Smooth muscle cell (in vitro differentiated cells): ENCODE measurements around the gene SDE2. TPM values are rescaled to one million over a fixed set of nuclear protein-coding genes. Genes with fewer than 3 reads are reported as not detected.
"Not testable (repeated sequence)": the region's sequence is repeated elsewhere in the genome, so short reads cannot be mapped to it uniquely, and the experiment has no call there.

Source experiments
- DNase-seq: peaks from one replicate; lab custom pipeline; 2025; ENCODE audit not compliant: unreplicated experiment; lab: John Stamatoyannopoulos, UW
- H2AFZ ChIP-seq: fragments of 200-600 bp; sonication (generic); 2 replicates; pipeline ENCODE4 v1.6.0; 2016; ENCODE audit warnings: antibody characterized with exemption, low read depth, mild to moderate bottlenecking
- H3F3A ChIP-seq: fragments of 200-600 bp; sonication (generic); 2 replicates; pipeline ENCODE4 v1.6.0; 2017; ENCODE audit warnings: antibody characterized with exemption, low read depth
- H3K27ac ChIP-seq: fragments of 200-600 bp; sonication (generic); 2 replicates; pipeline ENCODE4 v1.5.1; 2016; ENCODE audit warnings: low read depth, mild to moderate bottlenecking
- H3K27me3 ChIP-seq: fragments of 200-600 bp; sonication (generic); 2 replicates; pipeline ENCODE4 v1.6.1; 2016; ENCODE audit warnings: low read depth, mild to moderate bottlenecking
- H3K36me3 ChIP-seq: fragments of 200-600 bp; sonication (generic); 2 replicates; pipeline ENCODE4 v1.5.1; 2016; ENCODE audit warnings: low read depth
- H3K4me1 ChIP-seq: fragments of 200-600 bp; sonication (generic); 2 replicates; pipeline ENCODE4 v1.5.1; 2016; ENCODE audit warnings: low read depth
- H3K4me2 ChIP-seq: fragments of 200-600 bp; sonication (generic); 2 replicates; pipeline ENCODE4 v1.6.0; 2016; ENCODE audit warnings: mild to moderate bottlenecking
- H3K4me3 ChIP-seq: fragments of 200-600 bp; sonication (generic); 2 replicates; pipeline ENCODE4 v1.5.1; 2016; ENCODE audit warnings: mild to moderate bottlenecking
- H3K79me2 ChIP-seq: fragments of 200-600 bp; sonication (generic); 2 replicates; pipeline ENCODE4 v1.6.0; 2016; ENCODE audit warnings: low read depth, mild to moderate bottlenecking
- H3K9ac ChIP-seq: fragments of 200-600 bp; sonication (generic); 2 replicates; pipeline ENCODE4 v1.6.0; 2016; ENCODE audit warnings: low read depth
- H3K9me3 ChIP-seq: fragments of 200-600 bp; sonication (generic); replicated peaks from 2 replicates; pipeline ENCODE4 v1.5.1; 2016; ENCODE audit warnings: low read depth
- H4K20me1 ChIP-seq: fragments of 200-600 bp; sonication (generic); 2 replicates; pipeline ENCODE4 v1.6.0; 2016; ENCODE audit warnings: low read depth
- WGBS: methylation state at CpG from one replicate; pipeline ENCODE4 v1.1.7; 2016; ENCODE audit warnings: low lambda C conversion rate; 5-methylcytosine and 5-hydroxymethylcytosine counted together
- polyA plus RNA-seq: library from polyadenylated mRNA; unstranded; fragments of >200 nt; fragmentation: Nextera tagmentation; extraction: Ambion mirVana; gene quantifications from 2 replicates; pipeline ENCODE4 v1.2.1, GENCODE V29; 2016
- total RNA-seq: library from RNA; depleted of rRNA; stranded (reverse); fragments of >200 nt; gene quantifications from 2 replicates; pipeline ENCODE4 v1.2.3, GENCODE V29; 2014
- TF ChIP-seq, protein P1 (sequence below): fragments of 200-600 bp; sonication (generic); IDR thresholded peaks from 2 replicates; pipeline ENCODE4 v1.5.1; 2017; ENCODE audit warnings: borderline replicate concordance, mild to moderate bottlenecking, antibody characterized with exemption; ENCODE audit not compliant: insufficient read depth, poor library complexity, severe bottlenecking

Gene SDE2
- total and polyA plus RNA-seq, 2 experiments from 2014 or later = 20.2 to 30.5 TPM

DNA sequence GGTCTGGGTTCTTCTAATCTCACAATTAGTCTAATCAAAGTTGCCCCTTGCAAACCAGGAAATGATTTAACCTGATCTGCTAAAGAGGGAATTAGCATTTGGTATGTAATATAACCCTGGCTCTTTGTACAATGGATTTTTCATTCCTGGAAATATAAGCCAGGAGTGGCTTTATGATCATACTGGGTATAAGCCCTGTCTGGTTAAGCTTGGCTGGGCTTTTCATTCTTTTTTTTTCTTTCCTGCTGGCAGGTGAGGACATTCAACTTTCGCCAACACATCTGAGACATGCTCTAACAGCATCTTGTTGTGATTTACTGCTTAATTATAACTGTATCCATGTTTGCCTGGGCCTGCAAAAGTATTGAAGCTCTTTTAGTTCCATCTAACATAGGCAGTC is 20.4 kb upstream of the SDE2 start:
- WGBS = 88% methylated on average over 1 of the region's 1 CpG
- no peak overlapping the region for H3K27ac ChIP-seq

DNA sequence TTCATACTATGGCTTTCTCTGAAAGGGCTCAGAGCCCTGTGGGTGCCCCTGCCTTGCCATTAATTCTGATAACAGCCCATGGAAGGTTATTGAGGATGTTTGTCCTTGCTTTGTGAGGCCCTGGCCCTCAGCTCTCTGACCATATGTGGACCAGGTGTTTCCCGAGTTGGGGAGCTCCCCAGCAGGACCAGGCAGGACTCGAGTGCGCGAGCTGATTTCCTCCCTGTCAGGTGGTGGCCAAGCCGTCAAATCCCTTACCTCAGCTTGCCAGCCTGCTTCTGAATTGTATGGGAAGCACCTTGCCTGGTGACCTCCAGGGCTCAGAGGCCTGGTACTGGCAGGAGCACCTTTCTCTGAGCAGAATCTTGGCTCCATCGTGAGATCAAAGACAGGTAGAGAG is 17.9 kb upstream of the SDE2 start:
- no peaks in the 10 kb centered on the region for H3F3A ChIP-seq
- no peaks in the 10 kb centered on the region for H4K20me1 ChIP-seq
- no peaks in the 10 kb centered on the region for H3K9me3 ChIP-seq
- no peak for DNase-seq
- no peak overlapping the region for H3K27ac ChIP-seq
- no peaks in the 10 kb centered on the region for H3K36me3 ChIP-seq
- H3K4me3 ChIP-seq = no peak overlapping the region
- no peaks in the 10 kb centered on the region for H3K4me1 ChIP-seq
- H2AFZ ChIP-seq = no peak overlapping the region
- no peak overlapping the region for H3K9ac ChIP-seq
- H3K79me2 ChIP-seq = no peaks in the 10 kb centered on the region
- TF ChIP-seq, protein P1, sequence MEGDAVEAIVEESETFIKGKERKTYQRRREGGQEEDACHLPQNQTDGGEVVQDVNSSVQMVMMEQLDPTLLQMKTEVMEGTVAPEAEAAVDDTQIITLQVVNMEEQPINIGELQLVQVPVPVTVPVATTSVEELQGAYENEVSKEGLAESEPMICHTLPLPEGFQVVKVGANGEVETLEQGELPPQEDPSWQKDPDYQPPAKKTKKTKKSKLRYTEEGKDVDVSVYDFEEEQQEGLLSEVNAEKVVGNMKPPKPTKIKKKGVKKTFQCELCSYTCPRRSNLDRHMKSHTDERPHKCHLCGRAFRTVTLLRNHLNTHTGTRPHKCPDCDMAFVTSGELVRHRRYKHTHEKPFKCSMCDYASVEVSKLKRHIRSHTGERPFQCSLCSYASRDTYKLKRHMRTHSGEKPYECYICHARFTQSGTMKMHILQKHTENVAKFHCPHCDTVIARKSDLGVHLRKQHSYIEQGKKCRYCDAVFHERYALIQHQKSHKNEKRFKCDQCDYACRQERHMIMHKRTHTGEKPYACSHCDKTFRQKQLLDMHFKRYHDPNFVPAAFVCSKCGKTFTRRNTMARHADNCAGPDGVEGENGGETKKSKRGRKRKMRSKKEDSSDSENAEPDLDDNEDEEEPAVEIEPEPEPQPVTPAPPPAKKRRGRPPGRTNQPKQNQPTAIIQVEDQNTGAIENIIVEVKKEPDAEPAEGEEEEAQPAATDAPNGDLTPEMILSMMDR = no peak
- H3K4me2 ChIP-seq = no peak overlapping the region
- 88% methylated on average over 6 of the region's 6 CpGs for WGBS
- H3K27me3 ChIP-seq = no peaks in the 10 kb centered on the region

More for the DNA sequence above, 20.4 kb upstream of the SDE2 start:
- Histone ChIP-seq H3K4me3 (no peak overlapping the region), H3K27me3 (no peaks in the 10 kb centered on the region), H3K4me2 (no peak overlapping the region), H3K9me3 (no peaks in the 10 kb centered on the region), H3K36me3 (no peaks in the 10 kb centered on the region), H2AFZ (no peak overlapping the region), H3F3A (no peaks in the 10 kb centered on the region), H4K20me1 (no peaks in the 10 kb centered on the region), H3K79me2 (no peaks in the 10 kb centered on the region), H3K9ac (no peak overlapping the region), H3K4me1 (no peaks in the 10 kb centered on the region)
- TF ChIP-seq, protein P1 = no peak
- DNase-seq = no peak

DNA sequence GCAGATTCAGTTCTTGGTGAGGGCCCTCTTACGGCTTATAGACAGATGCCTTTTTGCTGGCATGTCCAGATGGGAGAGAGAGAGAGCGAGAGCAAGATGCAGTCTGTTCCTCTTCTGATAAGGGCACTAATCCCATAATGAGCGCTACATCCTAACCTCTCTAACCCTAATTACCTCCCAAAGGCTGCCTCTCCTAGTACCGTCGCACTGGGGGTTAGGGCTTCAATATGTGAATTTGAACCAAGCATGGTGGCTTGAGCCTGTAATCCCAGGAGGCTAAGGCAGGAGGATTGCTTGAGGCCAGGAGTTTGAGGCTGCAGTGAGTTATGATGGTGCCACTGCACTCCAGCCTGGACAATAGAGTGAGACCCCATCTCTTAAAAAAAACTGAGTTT is 10.5 kb upstream of the SDE2 start:
- WGBS = 83% methylated on average over 5 of the region's 5 CpGs
- TF ChIP-seq, protein P1 = no peak
- no peaks in the 10 kb centered on the region for H3K79me2 ChIP-seq
- H2AFZ ChIP-seq = no peak overlapping the region
- no peaks in the 10 kb centered on the region for H4K20me1 ChIP-seq
- H3K9me3 ChIP-seq = no peaks in the 10 kb centered on the region
- no peaks in the 10 kb centered on the region for H3K4me1 ChIP-seq
- no peak overlapping the region for H3K9ac ChIP-seq
- no peak overlapping the region for H3K27ac ChIP-seq
- DNase-seq = no peak
- H3K4me3 ChIP-seq = no peak overlapping the region
- H3K4me2 ChIP-seq = no peak overlapping the region
- H3K36me3 ChIP-seq = no peaks in the 10 kb centered on the region
- no peaks in the 10 kb centered on the region for H3K27me3 ChIP-seq
- no peaks in the 10 kb centered on the region for H3F3A ChIP-seq

DNA sequence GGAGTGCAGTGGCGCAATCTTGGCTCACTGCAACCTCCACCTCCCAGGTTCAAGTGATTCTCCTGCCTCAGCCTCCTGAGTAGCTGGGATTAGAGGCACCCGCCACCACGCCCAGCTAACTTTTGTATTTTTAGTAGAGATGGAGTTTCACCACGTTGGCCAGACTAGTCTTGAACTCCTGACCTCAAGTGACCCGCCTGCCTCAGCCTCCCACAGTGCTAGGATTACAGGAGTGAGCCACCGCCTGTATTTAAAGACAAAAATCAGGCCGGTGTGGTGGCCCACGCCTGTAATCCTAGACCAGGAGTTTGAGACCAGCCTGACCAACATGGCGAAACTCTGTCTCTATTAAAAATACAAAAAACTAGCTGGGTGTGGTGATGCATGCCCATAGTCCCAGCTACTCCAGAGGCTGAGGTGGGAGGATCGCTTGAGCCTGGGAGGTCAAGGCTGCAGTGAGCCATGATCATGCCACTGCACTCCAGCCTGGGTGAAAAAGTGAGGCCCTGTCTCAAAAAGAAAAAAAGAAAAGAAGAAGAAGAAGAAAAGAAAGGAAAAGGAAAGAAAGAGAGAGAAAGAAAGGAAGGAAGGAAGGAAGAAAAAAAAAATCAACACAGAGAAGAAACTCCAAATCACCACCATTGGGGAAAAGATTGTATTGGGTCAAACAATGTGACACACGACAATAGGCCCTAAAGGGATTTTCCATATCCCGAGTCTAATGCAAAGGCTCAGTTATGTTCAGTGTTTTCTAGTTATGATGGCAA is 8.2 kb upstream of the SDE2 start:
- H3K27me3 ChIP-seq, H3F3A ChIP-seq, H3K4me3 ChIP-seq, H3K4me2 ChIP-seq, H3K9me3 ChIP-seq, H3K79me2 ChIP-seq, H3K36me3 ChIP-seq, H3K27ac ChIP-seq, DNase-seq, H2AFZ ChIP-seq, H3K9ac ChIP-seq, H4K20me1 ChIP-seq, H3K4me1 ChIP-seq: not testable (repeated sequence)
- 91% methylated on average over 12 of the region's 12 CpGs for WGBS
